Type B pancreatic cell (in vitro differentiated cells): Measurements from ENCODE around the gene OR9G1. TPM values are rescaled to one million over a fixed set of nuclear protein-coding genes. Genes with fewer than 3 reads are reported as not detected.

Experiments used
- DNase-seq: peaks from one replicate; pipeline ENCODE4 v3.0.0; 2021; ENCODE audit warnings: mixed read lengths; ENCODE audit not compliant: unreplicated experiment; ENCODE audit errors: extremely low spot score
- H3K27ac Mint-ChIP-seq: 2 replicates; pipeline ENCODE4 v1.8.0; 2021; ENCODE audit warnings: mild to moderate bottlenecking, mixed read lengths
- H3K27me3 Mint-ChIP-seq: 2 replicates; pipeline ENCODE4 v1.8.0; 2021; ENCODE audit warnings: mixed read lengths
- H3K36me3 Mint-ChIP-seq: 2 replicates; pipeline ENCODE4 v1.8.0; 2021; ENCODE audit warnings: mixed read lengths
- H3K4me1 Mint-ChIP-seq: one replicate; pipeline ENCODE4 v1.8.0; 2021; ENCODE audit warnings: mixed read lengths; ENCODE audit not compliant: unreplicated experiment
- H3K4me3 Mint-ChIP-seq: 2 replicates; pipeline ENCODE4 v1.8.0; 2021; ENCODE audit warnings: mild to moderate bottlenecking, mixed read lengths
- H3K9me3 Mint-ChIP-seq: 2 replicates; pipeline ENCODE4 v1.8.0; 2021; ENCODE audit warnings: mixed read lengths
- CTCF ChIP-seq: fragments of 200-600 bp; sonication (generic); conservative IDR thresholded peaks from 2 replicates; pipeline ENCODE4 v1.5.0; 2021; ENCODE audit warnings: antibody characterized with exemption, mild to moderate bottlenecking
- total RNA-seq: library from RNA; stranded (reverse); gene quantifications from 2 replicates; pipeline ENCODE4 v1.2.1, GENCODE V29; 2021; ENCODE audit warnings: low replicate concordance

The OR9G1 gene
- total RNA-seq, 1 donor from 2014 or later: not detected

GRCh38 chr11:56693428-56693827 lies 5.5 kb upstream of the OR9G1 start:
- H3K27ac Mint-ChIP-seq: no peak overlapping the region
- no peaks in the 10 kb centered on the region for H3K9me3 Mint-ChIP-seq
- peaks cover 3% of the 10 kb centered on the region for H3K27me3 Mint-ChIP-seq

GRCh38 chr11:56700242-56700913 lies 1.5 kb downstream of the OR9G1 start:
- Mint-ChIP-seq H3K27me3 (no peaks in the 10 kb centered on the region), H3K27ac (no peak overlapping the region), H3K4me1 (no peaks in the 10 kb centered on the region), H3K4me3 (no peak overlapping the region), H3K36me3 (no peaks in the 10 kb centered on the region), H3K9me3 (no peaks in the 10 kb centered on the region)
- TF ChIP-seq CTCF: no peak
- no peak for DNase-seq

More at GRCh38 chr11:56693428-56693827, 5.5 kb upstream of the OR9G1 start:
- no peaks in the 10 kb centered on the region for H3K36me3 Mint-ChIP-seq
- DNase-seq: no peak
- H3K4me1 Mint-ChIP-seq: no peaks in the 10 kb centered on the region
- H3K4me3 Mint-ChIP-seq: no peak overlapping the region
- TF ChIP-seq CTCF: no peak

- Mint-ChIP-seq H3K4me1 (no peaks in the 10 kb centered on the region), H3K27ac (no peak overlapping the region), H3K27me3 (no peaks in the 10 kb centered on the region), H3K4me3 (no peak overlapping the region), H3K9me3 (no peaks in the 10 kb centered on the region), H3K36me3 (no peaks in the 10 kb centered on the region)
- no peak for DNase-seq
- no peak for TF ChIP-seq CTCF
These were observed 2.1 kb downstream of the OR9G1 start for GRCh38 chr11:56700914-56701485.

- no peaks in the 10 kb centered on the region for H3K4me1 Mint-ChIP-seq
- no peaks in the 10 kb centered on the region for H3K36me3 Mint-ChIP-seq
- no peaks in the 10 kb centered on the region for H3K9me3 Mint-ChIP-seq
- no peak for TF ChIP-seq CTCF
- no peak overlapping the region for H3K4me3 Mint-ChIP-seq
- H3K27ac Mint-ChIP-seq: no peak overlapping the region
- no peak for DNase-seq
- no peaks in the 10 kb centered on the region for H3K27me3 Mint-ChIP-seq
These were observed 7.0 kb downstream of the OR9G1 start for GRCh38 chr11:56705784-56706396.

- Mint-ChIP-seq H3K4me1 (no peaks in the 10 kb centered on the region), H3K4me3 (no peak overlapping the region), H3K36me3 (no peaks in the 10 kb centered on the region), H3K9me3 (no peaks in the 10 kb centered on the region), H3K27ac (no peak overlapping the region), H3K27me3 (no peaks in the 10 kb centered on the region)
- no peak for DNase-seq
- TF ChIP-seq CTCF: no peak
These were observed 7.6 kb downstream of the OR9G1 start for GRCh38 chr11:56706486-56706885.
